Measurements from ENCODE around the gene EIF5AL1. TPM values are rescaled to one million over a fixed set of nuclear protein-coding genes. Genes with fewer than 3 reads are reported as not detected.

EIF5AL1 gene
- total and polyA plus RNA-seq, 2 of the 13 experiments (the other 11 are each of a cell fraction or from before 2014, with no cell fraction given), result 0.22 to 0.50 TPM

- TF ChIP-seq ZNF646 (CRISPR knock-in tag; IDR thresholded peaks at IDR 0.05), result no peak
- TF ChIP-seq, protein P1, sequence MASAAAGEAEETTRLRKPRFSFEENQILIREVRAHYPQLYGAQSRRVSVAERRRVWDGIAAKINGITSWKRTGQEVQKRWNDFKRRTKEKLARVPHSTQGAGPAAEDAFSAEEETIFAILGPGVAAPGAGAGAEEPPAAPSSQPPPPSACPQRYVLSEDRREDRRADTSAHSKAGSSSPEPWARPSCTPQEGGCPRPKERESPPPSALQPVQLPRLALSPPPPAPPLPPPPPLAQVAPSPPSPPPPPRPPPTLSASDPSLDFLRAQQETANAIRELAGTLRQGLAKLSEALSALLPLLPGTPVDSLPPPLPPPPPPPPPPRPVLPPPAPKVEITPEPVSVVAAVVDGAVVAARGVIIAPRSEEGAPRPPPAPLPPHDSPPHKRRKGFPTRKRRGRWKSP (CRISPR knock-in tag; IDR thresholded peaks at IDR 0.05), result no peak
- no peak for TF ChIP-seq ZSCAN20 (CRISPR knock-in tag; IDR thresholded peaks at IDR 0.05; ENCODE audit: borderline replicate concordance)
- no peak for TF ChIP-seq THAP8 (CRISPR knock-in tag; IDR thresholded peaks at IDR 0.05; ENCODE audit: borderline replicate concordance)
- TF ChIP-seq, protein P2, sequence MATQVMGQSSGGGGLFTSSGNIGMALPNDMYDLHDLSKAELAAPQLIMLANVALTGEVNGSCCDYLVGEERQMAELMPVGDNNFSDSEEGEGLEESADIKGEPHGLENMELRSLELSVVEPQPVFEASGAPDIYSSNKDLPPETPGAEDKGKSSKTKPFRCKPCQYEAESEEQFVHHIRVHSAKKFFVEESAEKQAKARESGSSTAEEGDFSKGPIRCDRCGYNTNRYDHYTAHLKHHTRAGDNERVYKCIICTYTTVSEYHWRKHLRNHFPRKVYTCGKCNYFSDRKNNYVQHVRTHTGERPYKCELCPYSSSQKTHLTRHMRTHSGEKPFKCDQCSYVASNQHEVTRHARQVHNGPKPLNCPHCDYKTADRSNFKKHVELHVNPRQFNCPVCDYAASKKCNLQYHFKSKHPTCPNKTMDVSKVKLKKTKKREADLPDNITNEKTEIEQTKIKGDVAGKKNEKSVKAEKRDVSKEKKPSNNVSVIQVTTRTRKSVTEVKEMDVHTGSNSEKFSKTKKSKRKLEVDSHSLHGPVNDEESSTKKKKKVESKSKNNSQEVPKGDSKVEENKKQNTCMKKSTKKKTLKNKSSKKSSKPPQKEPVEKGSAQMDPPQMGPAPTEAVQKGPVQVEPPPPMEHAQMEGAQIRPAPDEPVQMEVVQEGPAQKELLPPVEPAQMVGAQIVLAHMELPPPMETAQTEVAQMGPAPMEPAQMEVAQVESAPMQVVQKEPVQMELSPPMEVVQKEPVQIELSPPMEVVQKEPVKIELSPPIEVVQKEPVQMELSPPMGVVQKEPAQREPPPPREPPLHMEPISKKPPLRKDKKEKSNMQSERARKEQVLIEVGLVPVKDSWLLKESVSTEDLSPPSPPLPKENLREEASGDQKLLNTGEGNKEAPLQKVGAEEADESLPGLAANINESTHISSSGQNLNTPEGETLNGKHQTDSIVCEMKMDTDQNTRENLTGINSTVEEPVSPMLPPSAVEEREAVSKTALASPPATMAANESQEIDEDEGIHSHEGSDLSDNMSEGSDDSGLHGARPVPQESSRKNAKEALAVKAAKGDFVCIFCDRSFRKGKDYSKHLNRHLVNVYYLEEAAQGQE (IDR thresholded peaks at IDR 0.05; ENCODE audit: borderline replicate concordance in 1 of 2, low read depth in 1 of 2, low read length in 2 of 2), result no peak
- TF ChIP-seq AHR (CRISPR knock-in tag; IDR thresholded peaks at IDR 0.05), result no peak
- no peak for TF ChIP-seq ETV6 (CRISPR knock-in tag; conservative IDR thresholded peaks at IDR 0.05)
- no peak for TF ChIP-seq BORCS8-MEF2B (CRISPR knock-in tag; IDR thresholded peaks at IDR 0.05)
- TF ChIP-seq ZNF251 (CRISPR knock-in tag; IDR thresholded peaks at IDR 0.05), result no peak
Measured at GRCh38 chr10:79563426-79563825, 51.1 kb downstream of the EIF5AL1 start (continued).
